GM18499 (cell line): ENCODE data around the gene TUB.

Experiments
- ATAC-seq: cut with Tn5 transposase; IDR thresholded peaks from one replicate; pipeline ENCODE4 v1.9.1; 2021; ENCODE audit warnings: moderate number of reproducible peaks; ENCODE audit not compliant: insufficient read depth, unreplicated experiment

Gene TUB

DNA sequence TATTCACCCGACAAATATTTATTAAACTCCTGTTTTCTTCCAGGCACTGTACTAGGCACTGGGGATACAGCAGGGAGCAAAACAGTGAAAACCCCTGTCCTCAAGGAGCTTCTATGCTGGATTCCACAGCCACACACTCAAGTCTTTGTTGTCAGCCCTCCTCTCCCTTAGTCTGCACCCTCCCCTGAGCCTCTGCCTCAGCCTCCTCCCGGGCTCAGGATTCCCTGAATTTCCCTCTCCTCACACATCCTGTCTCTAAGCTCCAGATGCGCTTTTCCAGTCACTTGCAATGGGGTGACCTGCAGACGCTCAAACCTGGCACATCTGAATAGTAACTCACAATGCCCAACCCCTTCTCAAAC, 13.5 kb upstream of the TUB start:
- ATAC-seq: no peak

DNA sequence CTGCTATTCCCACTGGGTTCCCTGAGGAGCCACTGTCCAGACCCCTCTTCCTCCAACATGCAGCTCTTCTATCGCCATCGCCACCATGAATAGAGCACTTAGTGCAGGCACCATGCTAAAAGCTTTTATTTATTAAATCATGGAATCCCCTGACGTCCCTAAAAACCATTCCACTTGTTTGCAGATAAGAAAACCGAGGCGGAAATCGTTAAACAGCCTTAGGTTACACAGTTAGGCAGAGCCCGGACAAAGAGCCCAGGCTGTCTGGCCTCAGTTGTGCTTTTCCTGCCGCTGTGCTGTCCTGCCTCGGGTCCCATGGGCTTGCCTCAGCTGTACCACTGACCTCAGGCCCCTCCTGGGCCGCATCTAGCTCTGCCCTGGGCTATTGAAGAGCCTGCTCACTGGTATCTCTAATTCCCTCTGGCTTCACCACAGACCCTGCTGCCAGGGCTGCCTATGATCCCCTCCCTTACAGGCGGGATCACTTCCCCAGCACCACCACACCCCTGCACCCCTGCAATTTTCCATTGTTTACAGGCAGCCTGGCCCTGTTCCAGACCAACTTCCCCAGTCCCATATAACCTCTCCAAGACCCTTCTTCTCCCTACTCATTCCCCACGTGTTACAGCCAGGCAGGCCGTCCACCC, 13.0 kb upstream of the TUB start:
- no peak for ATAC-seq

DNA sequence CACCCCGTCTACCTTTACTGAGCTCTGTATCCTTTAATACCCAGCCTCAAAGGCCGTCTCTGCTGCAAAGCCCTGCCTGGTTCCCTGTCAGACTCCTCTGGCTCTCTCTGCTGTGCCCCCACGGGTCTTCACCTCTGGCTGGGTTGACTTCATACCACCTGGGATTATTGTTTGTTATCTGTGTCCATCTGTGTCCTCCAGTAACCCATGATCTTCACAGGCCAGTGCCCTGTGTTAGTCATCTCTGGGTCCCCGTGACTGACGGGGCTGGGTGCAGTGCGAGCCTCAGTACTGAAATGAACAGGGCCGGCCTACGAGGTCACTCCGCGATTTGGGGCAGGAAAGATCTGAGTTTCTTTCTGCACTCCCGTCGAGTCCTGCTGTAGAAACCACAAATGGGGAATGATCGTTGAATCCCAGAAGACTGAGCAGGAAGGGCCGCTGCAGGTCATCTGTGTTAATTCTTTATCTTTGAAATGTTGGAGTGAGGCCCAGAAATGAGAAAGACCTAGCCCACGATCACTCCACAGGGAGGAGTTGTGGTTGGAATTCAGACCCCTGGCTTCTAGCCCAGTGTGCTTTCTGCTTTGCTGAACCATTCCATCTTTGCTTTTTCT, 12.3 kb upstream of the TUB start:
- no peak for ATAC-seq

DNA sequence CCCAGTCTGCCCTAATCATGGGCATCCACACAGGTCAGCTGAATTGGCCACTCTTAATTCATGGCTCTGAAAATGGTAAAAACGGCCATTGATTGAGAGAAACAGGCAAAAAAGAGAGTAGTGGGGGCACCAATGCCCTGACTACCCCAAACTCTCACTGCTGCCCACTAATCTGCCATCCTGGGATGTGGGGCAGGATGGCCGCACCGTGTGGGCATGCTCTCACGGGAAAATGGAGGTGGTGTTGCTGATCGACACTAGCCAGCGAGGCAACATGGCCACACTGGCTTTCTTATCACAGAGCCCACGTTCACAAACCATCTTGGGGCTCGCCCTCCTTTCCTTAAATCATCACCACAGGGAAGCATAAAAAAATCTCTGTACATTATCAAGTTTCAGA, 11.2 kb upstream of the TUB start:
- ATAC-seq: no peak

DNA sequence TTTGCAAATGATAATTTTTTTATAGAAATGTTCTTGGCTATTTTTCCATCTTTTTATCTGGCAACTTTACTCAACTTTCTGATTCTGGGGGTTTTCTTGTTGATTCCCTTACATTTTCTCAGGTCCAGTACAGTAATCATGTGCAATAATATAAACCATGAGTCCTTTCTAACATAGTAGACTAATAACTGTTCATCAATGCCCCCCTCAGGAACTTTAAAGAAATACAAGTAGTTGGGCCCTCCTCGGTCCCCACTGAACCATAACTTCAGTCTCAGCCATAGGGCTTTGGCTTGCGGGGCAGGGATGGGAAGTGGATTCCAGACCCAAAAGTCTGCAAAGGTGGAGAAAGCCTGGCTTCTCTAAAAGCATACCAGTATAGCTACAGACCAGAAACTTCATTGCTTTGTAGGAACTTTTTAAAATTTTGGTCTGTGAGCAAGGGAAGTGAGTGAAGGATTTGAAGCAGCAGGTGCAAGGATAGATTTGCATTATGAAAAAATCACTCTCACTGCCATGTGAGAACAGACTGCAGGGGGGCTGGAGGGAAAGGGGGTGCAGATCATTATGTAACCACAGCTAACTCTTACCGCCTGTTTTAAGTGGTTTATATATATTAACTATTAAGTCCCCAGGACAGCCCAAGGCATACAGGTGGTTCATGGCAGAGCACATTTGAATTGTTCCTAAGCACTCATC, 10.4 kb upstream of the TUB start:
- ATAC-seq: no peak

DNA sequence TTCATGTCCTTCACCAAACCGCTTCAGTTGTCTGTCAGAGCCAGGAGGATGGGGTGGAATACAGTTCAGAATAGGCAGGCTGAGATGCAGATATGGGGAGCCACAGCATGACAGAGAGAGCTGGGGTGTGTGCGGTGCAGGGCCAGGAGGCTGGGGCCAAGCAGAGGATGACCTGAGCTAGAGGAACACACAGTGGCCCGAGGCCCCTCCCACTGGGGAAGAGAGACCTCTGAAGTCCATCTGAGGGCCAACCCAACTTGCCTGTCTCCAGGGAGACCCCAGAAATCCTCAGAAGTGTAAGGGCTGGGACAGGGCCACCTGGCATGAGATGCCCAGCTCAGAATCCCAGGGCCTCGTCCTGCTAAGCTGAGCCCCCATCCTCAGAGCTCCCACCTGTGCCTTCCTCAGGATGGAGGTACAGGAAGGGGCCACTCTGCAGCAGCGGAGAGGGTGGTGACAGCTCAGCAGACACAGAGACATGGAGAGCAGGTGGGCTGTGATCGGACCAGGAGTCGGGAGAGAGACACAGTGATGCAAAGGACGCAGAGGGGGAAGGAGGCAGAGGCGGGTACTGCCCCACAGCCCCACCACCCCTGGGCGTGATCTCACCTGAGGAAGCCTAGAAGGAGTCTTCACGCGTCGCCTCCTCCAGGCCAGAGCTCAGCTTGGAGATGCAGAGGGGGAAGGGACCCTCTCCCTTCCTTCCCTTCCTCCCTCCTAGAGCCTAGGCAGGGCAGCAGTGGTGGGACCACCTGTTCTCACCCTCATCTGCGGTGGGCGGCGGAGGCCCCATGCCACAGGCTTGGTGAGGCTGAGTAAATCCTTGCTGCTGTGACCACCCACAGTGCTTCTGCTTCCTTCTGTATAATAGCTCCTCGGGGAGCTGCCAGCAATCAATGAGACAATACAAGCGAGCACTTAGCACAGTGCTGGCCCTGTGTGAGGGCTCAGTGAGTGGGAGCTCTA, 9.1 kb upstream of the TUB start:
- no peak for ATAC-seq

DNA sequence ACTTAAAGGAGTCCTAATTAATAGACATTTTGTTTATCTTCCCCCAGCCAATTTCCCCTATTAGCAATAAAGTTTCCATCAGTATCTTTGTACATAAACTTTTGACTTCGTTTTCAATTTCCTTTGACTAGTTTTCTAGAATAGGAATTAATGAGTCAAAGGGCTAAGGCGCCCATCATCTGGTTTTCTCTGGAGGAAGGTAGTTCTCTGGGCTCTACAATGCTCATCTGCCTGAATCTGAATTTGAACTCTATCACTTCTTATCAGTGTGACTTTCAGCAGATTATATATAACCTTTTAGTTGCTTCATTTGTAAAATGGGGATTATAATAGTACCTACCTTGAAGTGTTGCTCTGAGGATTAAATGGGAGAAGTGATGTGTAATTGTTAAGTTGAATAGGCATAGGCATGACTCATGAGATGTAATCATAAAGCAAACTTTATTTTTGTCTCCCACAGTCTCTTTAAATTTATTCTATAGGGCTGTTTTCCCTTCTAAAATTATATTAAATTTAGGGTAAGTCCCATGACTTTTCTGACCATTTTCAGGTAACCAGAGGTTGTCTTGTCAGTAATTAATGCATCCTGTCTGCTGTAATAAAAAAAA, 5.8 kb upstream of the TUB start:
- ATAC-seq: no peak

DNA sequence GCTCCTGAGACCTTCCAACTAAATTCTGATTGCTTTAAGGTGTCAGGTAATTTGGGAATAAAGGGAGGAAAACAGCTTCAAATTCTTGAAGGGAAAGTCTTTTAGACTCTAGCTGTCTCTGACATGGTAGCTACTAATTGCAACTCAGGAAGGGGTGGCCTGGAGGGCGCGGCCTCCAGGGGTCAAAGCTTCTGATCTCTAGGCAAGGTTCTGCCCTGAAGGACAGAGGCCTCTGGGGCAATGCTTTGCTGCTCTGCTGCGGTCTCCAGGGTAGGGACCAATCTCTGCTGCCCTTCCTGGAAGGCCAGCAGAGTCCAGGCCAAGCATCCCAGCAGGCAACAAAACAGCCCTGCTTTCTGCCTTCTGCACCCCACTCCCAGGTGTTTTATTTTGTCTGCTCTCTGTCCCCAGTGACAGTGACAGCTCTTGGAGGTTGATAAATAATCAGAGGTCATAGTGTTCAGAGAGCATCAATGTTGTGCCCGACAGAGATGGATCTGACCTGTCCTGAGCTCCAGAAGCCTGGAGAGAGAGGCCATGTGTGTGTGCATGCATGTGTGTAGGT, 1.8 kb upstream of the TUB start:
- no peak for ATAC-seq

DNA sequence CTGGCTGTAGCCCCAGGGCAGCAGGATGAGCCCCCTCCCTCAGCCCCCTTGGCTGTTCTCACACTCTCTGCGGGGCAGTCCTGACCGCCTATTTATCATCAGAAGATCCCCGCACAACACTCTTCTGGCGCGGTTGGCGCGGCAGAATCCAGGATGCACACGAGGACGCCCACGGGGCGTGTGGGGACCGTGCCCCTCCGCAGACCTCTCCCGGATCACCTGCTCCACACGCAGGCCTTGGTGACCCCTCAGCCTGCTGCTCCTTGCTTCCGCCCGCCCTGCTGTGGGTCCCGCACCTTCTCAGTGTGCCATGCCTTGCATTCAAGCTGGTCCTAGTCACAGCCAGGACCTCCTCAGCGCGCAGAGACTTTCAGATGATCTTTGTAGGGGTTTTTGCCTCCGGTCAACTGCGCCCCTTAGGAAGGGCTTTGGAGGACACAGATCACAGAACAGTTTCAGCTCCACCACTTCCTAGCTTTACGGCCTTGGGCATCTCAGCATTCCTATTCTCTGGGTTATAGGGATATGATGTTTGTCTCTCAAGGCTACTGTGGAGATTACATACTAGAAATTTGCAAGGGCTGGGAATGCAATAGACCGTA, 841 bp upstream of the TUB start:
- ATAC-seq: no peak

DNA sequence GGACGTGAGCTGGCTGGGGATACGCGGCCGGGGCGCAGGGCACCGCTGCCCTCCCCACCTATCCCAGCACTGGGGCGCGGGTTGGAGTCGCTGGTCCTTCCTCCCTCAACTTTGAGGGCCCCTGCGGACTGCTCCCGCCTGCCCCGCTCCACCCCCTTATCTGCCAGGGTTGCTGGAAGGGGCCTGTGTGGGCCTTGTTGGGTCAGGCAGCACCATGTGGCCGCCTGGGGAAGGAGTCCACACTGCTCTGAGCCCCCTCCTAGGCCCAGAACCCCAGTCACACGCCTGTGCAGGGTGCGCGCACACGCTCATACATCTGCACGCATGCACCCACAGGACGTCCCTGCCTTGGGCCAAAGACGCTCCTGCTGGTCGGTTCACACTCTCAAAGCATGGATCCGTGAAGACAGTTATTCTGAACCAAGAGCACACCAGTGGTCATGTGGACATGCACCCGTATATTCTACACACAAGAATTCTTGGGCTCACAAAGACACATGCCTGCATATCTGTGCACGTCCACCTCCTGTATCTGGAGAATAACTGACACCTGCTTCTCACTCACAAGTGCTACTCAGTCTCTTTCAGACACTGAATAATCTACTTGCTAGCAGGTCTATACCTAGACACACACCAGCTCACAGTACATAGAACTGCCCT, 710 bp downstream of the TUB start:
- ATAC-seq: no peak

DNA sequence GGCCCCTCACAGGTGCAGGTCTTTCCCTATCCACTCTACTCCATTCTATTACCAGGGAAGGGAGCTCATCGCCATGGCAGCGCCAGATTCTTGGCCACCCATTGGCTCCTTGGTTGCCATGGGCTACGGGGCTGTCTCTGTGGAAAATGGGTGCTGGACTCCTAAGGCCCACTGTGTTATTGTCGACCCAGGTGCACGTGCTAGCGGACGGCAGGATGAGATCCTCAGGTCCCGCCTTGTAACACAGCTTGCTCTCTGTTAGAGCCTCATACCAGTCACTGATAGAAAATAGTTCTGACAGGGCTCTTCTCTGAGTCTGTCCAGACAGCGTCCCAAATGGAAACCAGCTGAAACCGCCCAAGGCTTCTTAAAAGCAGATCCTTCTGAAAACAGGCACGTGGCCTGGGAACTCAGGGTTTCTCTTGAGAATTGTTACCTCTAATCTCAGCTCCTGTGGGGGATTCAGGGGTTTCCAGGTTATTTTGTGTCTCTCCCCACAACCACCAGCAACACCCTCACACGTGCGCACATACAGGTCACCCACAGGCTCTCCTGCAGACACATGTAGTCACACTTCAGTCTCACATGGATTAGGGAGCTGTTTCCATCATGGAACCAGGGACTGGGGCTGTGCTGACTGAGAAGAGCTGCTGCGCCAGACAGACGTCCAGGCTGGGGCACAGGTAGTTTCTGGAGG, 1.5 kb downstream of the TUB start:
- no peak for ATAC-seq

DNA sequence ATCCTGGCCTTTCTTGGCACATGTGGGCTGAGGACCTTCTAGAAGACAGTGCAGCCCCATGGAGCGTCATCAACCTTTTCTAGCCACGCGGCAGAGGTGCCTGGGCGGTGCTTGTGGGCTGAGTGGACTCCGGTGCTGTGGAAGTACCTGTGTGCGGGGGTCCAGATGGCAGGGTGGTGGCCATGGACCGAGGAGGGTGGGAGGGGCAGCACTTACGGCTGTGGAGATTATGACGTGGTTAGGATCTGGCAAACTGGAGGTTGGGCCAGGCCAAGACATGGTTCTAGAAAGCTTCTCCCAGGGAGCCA, 2.0 kb downstream of the TUB start:
- ATAC-seq: no peak

DNA sequence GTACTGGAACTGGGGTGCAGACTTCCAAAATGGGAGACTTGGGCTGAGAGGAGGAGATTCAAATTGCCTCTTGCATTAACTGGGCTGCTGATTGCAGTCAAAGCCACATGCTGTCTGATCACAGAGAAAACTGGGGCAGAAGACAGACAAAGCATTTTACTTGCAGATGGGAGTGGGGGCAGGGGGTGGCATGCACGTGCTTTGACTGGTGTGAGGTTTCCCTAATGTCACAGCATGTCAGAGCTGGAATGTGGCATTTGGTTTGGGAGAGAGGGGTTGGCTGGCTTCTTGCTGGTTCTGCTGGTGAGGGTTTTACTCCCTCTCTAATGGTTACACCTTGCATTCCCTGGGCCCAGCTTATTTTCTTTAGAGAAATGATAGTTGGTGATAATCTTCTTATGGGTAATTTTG, 2.9 kb downstream of the TUB start:
- ATAC-seq: no peak

DNA sequence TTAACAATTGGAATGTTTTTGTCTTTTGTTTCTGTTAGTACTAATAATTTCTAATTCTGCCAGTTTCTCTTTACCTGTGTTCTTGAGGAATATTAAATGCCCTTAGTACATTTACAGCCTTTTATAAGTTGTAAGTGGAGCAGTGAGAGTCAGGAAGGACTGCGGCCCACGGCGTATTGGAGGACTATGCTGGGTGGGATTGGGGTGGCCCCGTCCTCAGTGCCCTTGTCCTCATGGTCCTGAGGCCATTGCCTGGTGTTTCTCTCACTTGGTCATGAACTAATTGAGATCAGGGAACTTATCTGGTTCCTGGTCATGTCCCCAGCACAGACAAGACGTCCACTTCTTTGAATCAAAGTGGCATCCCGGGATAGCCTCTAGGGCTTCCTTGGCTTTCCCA, 3.3 kb downstream of the TUB start:
- ATAC-seq: no peak

DNA sequence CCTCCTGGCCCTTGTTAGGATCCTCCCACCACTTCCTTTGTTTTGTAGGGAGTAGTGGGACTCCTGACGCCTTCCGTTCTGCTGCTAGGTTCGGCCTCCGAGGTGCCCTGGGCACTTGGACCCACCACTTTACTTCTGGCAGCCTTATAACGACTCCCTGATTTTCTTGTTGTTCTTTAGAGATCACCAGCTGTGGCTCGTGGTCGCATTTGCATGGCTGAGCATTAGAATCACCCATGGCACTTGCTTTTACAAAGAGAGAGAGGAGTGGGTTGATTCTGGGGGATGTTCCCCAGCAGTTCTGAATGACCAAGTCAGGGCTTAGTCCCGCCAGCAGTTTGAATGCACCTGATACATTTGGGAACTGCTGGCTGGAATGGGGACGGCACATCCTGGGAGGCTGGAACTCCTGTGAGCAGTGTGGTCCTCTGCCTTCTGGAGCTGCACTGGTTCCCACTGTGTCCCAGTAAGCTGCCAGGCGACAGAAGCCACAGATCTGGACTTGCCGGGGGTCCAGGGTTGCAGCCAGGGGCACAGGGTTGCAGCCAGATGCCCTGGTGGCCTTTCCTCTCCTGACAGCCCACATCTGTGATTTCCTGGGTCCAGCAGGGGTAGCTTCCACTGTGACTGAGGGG, 4.1 kb downstream of the TUB start:
- ATAC-seq: no peak

DNA sequence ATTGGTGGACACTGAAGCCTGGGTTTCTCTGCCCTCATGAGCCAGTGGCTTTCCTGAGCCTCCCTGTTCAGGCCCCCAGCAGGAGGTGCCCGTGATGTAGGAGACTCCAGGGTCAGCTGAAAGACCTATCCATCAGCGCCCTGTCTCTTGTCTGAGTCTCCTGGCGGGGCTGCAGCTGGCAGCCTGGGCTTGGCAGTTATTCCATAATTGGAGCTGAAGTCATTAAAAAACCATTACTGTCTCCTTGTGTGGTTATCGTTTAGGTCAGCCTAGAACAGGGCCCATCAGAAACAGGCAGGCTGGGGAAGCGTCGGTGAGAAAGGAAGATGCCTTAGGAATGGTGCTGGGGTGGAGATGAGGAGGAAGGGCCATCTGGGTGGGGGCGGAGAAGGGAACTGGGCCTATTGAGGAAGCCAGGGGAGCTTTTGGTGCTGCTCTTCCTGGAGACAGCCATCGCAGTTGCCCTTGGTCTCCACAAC, 5.0 kb downstream of the TUB start:
- no peak for ATAC-seq

DNA sequence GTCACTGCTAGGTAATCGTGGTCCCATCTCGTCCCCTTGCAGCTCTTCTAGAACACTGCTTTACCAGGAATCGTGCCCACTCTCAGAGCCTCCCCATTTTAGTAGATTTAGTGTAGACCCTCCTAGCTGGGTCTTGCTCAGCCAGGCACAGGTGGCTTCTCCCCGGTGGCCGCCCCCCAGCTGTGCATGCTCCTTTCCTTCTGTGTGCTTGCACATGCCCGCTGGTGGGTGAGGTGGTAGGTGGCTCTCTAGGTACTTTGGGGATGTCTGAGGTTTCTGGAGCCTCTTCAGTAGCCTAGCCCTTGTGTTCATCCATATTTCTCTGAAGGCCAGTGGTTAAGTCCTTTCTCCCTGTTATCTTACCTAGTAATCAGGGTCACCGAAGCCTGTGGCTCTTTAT, 5.6 kb downstream of the TUB start:
- no peak for ATAC-seq

DNA sequence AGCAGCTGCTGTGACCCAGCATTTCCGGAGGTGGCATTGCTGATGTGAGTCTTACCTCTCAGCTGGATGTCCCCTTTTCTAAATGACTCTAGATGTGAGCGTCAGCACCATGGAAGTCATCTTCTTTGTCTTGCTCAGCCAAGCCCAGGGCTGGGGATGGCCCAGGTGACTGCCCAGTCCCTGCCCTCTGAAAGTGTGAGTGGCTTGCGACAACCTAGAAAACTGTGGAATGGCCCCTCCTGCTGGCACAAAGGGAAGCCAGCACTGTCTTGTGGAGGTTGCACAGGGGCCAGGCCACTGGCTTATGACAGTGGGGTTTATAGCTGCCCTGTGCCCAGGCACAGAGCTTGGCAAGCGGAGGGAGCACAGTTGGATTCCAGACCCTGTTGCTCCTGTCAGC, 6.2 kb downstream of the TUB start:
- no peak for ATAC-seq
